Testis (tissue), 2 donors: ENCODE data around the gene DNAJB8.

Experiments
- CTCF ChIP-seq, 3 experiments: fragments of 450-650 bp in 2 of 3; fragments of 200-600 bp in 1 of 3; sonication (generic) in 1 of 3; IDR thresholded peaks; one replicate each; pipeline ENCODE4 v1.5.1; 2016 to 2019; ENCODE audit warnings: antibody characterized with exemption in 3 of 3, mild to moderate bottlenecking in 2 of 3, moderate library complexity in 1 of 3
- POLR2A ChIP-seq: fragments of 450-650 bp; IDR thresholded peaks from one replicate; pipeline ENCODE4 v1.6.1; 2017; ENCODE audit warnings: antibody characterized with exemption, mild to moderate bottlenecking, moderate library complexity

GRCh38 chr3:128463771-128464170 lies 2.9 kb downstream of the DNAJB8 start:
- TF ChIP-seq CTCF (IDR thresholded peaks at IDR 0.05) = no peak
- no peak for TF ChIP-seq POLR2A
